Activated CD4-positive, CD25-positive, alpha-beta regulatory T cell treated with anti-CD3 and anti-CD28 coated beads, Interleukin-2, amount 50 U/mL, for 24 hours (primary cell): ENCODE measurements around the gene DEDD2.

Source experiments
- ATAC-seq, 2 donors: fragments of 150-1000 bp; cut with Tn5 transposase; one replicate each; pipeline ENCODE4 v1.10.0; 2021; ENCODE audit warnings: mild to moderate bottlenecking in 1 of 2, moderate library complexity in 1 of 2

Gene DEDD2

DNA sequence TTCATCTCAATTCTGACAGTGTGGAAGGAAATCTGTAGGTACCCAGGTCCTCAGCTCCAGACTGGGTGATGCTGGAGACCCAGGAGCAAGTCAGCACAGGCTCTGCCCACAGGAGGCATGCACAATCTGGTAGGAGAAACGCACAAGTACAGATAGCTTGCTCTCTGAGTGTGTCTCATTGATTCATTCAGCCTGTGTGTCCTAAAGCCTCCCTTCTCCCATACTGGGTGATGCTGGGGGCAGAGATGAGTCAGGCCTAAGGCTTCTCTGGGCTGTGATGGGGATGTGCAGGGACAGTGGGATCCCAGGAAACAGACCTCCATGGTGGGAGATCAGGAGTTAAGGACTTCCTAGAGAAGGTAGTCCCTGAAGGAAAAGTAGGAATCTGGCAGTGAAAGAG is 9.4 kb upstream of the DEDD2 start:
- ATAC-seq = no peak

DNA sequence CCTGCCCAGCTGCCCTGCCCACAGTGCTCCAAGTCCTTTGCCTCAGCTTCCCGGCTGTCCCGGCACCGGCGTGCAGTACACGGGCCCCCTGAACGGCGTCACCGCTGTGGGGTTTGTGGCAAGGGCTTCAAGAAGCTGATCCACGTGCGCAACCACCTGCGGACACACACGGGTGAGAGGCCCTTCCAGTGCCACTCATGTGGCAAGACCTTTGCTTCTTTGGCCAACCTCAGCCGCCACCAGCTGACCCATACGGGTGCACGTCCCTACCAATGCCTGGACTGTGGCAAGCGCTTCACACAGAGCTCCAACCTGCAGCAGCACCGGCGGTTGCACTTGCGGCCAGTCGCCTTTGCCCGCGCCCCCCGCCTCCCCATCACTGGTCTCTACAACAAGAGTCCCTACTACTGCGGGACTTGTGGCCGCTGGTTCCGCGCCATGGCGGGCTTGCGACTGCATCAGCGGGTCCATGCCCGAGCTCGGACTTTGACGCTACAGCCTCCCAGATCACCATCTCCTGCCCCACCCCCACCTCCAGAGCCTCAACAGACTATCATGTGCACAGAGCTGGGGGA is 8.3 kb upstream of the DEDD2 start:
- ATAC-seq = no peak

DNA sequence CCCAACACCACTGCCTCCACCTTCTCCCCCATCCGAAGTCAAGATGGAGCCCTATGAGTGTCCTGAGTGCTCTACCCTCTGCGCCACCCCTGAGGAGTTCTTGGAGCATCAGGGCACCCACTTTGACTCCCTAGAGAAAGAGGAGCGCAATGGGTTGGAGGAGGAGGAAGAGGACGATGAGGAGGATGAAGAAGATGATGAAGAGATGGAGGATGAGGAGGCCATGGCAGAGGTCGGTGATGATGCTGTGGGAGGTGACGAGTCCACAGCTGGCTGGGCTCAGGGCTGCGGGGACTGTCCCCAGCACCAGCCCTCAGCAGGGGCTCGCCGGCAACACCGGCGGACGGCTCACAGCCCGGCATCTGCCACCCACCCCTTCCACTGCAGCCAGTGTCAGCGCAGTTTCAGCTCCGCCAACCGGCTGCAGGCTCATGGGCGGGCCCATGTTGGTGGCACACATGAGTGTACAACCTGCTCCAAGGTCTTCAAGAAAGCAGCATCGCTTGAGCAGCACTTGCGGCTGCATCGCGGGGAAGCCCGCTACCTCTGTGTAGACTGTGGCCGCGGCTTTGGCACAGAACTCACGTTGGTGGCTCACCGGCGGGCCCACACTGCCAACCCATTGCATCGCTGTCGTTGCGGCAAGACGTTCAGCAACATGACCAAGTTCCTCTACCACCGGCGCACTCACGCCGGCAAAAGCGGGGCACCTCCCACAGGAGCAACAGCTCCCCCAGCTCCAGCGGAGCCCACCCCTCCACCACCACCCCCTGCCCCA is 7.7 kb upstream of the DEDD2 start:
- no peak for ATAC-seq

DNA sequence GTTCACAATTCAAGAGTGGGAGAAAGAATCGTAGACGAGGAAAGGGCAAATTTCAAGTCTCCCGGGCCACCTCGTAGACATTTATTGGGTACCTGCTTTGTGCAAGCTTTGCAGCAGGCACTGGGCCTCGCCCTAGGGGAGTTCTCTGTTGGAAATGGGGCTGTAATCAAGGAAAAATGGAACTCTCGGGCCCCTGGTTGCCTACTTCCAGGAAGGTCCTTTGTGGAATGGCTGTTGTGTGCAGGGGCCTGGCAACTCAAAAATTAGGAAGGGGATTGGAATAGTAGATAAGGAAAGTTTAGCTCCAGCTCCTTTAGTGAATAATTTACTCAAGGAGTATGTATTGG is 3.2 kb upstream of the DEDD2 start:
- ATAC-seq = no peak

DNA sequence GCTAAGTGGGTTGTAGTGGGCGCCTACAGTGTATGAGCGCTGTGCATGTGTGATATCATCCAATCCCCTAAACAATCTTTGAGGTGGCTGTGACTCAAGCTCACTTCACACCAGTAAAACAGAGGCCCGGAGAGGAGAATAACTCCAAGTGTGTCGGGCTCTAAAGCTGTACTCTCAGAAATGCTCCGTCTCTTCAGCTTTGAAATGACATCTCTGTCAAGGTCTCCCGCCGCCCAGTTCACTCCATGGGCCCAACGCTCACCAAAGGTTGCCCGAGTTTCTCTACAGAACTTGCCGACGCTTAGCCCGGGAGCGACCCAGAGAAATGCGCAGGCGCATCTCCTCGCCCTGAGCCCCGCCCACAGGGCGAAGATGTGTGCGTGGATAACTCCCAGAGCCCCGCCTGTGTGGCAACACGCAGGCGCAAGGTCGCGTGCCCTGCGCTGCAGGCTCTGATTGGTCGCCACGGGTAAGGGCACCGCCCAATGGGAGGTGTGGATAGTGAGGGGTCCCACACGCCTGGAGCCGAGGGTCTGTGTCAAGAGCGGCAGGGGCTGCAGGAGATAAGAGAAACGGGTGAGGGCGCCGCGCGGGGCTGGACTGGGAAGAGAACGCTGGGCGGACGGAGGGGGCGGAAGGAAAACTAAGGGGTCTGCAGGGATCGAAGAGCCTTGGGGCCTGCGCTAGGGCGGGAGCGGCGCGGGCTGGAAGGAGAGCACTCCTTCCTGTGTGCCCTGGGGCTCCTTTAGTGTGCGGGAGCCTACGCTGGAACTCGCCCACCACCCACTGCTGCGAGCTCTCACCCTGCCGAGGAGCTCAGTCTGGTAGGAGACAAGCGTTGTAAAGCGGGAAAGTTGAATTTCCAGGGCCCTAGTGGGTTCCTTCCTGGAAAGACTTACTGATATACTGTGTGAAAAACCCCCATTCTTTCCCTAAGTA is 2.6 kb upstream of the DEDD2 start, which contains the start of gene ZNF526:
TSS of gene ZNF526 (plus strand) at position 501 of the 939 bp plus-strand sequence. CDS start 4,092 bp downstream, outside the sequence.
- ATAC-seq = peak; percentile 83 to 86

DNA sequence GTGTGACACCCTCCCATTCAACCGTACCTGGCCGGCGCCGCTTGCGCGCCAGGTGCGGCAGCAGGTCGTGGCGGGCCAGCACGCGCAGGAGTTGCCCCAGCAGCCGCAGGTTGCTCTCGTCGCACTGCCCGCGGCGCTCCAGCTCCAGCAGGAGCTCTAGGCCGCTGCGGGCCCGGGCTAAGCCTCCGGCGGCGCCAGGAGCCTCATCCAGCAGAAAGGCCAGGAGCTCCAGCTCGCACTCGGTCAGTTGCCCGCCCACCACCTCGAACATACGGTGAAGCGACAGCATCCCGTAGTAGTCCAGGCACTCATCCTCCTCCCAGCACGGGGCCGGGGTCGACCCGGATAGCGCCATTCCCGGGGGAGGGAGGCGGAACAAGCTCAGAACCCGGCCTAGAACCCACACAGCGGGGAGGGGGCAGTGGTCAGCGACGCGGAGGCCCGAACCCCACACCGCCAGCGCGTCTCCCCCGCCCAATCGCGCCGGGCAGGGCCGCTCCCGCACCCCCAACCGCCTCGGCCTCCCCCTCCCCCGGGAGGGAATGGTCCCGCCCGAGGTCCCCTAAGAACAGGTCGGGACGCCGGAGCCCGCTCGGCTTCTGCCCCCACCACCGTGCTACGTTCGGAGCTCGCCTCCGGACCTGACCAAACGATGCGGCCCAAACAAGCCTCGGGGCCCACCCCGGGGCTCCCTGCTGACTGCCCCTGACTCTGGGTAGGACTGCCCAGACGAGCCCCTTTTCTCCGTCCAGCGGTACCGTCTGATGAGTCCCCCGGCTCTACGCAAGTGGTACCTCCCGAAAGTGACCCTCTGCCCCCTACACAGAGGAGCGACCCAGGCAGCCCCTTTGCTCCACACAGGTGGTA is 591 bp downstream of the DEDD2 start:
- ATAC-seq = no peak

DNA sequence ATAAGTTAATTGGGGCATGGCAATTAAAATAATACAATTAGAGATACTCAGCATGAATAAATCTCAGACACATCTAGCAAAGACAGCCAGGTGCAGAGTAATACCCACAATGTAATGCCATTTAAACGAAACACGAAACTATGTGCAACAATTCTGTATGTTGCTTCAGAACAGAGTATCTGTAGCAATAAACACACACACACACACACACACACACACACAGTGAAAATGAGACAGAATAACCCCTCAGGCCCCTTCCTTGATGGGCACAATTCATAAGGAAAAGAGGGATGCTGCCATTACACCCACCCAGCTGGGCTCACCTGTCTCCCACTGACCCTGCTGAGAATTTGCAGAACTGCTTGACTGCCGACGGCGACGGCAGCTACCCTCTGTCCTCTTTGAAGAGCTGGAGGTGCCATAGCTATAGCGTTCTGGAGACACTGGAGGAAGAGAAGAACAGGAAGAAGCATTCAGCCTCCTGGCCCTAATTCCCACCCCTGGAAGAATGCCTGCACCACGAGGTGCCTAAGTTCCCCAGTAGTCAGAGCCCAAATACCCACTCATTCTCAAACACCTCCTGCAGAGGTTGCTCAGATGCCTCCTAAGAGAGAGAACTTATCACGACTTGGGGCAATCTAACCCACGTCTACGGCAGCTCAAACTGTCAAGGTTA is 2.5 kb downstream of the DEDD2 start:
- ATAC-seq = no peak

DNA sequence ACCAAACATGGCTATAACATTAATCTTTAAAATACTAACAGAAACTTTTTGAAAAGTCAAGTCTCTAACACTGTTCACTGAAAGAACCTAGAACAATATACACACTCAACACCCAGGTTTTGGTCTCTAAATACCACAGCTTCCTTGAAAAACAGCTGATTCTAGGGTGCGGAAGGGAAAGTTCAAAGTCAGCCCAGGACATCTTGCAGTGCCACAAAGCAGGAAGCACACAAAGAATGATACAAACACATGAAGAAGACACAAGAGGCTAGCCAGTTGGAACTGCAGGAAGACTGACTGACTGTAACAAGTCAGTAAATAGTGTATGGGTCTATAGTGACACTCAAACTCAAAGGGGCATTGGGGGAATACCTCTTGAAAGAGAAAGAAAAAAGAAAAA is 4.6 kb downstream of the DEDD2 start:
- no peak for ATAC-seq

DNA sequence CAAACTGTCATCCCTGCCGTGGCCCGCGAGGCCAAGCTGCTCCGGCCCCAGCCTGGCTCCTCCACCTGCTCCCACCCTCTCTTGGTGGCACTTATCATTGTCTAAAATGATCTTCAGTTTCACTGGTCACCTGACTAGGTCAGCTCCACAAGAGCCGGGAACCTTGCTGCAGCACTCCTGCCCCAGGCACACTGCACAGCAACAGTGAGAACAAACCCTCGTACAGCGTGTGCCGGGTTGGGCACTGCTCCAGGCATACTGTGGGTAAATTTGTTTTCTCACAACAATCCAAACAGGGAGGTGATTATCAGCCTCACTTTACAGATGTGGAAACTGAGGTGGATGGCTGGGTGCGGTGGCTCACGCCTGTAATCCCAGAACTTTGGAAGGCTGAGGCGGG is 8.9 kb downstream of the DEDD2 start:
- no peak for ATAC-seq

DNA sequence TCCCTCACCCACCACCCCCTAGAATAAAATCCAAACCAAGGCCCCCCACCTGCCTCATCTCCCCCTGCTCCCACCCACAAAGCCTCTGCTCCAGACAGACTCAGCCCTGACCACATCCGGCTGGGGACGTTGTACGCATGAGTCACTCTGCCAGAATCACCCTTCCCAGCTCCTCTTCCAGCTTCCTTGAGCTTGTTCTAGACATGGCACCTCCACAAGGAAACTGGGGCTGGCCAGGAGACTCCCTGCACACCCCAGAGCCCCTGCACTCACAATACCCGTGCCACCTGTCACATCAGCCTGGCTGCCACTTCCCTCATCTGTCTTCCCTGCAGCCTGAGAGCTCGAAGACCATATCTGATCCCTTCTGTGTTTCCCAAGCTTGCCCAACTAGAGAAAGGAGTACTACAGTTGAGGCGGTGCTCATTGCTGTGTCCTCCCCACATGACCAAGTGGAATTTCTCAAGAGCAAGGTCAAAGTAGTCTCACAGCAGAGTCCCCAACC is 9.7 kb downstream of the DEDD2 start:
- ATAC-seq = peak in 1 of 2 donors; percentile 43

DNA sequence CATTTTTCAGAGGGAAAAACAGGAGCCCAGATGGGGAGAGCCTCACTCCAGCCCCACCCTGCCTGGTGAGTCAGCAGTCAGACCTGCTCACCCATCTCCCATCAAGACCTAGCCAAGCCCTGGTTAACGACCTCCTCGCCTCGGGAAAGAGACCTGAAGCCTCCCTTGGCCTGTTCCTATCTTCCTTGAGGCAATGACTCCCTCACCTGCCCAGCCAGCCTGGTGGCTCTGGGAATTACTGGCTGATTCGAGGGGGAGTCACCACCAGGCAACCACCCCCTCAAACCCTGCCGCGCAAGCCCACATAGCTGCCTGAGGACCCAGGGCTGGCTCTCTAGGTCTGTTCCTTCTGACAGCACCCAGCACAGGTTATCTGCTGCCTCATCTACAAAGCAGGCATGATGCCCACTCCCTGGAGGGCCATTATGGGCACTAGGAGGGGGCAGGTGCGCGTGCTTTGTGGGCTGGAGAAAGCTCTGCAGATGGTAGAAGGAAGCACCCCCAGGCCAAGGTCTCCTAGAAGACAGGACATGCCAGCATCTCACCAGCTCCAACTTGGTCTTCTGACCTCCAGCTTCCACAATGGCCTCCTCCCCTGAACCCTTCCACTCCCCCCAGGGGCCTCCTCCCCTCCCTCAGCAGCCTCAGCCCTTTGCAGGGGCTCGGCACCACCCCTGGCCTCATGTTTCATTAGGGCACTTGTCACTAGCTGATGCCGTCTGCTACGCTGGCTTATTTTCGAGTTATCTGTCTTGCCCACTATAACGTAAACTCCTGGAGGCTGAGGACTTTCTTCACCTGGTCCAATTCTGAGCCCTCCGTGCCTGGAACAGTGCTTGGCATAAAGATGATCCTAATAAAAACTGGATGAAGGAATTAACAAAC is 10.4 kb downstream of the DEDD2 start:
- no peak for ATAC-seq

DNA sequence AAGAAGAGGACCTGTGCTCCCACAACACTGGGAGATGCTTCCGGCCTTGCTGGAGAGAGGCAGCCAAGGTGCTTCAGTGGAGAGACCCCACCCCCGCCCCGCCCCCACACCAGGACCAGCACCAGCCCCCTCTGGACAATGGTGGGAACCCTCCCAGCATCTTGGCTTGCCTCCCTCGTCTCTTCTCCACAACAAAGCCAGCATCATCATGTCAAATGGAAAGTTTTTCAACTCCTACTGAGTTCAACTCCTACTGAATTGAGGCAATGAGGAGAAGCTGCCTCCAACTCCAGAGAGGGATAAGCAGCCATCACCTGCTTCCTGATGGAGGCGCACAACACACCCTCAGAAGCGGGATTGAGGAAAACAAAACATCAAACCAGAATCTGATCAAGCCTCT is 12.8 kb downstream of the DEDD2 start:
- no peak for ATAC-seq

DNA sequence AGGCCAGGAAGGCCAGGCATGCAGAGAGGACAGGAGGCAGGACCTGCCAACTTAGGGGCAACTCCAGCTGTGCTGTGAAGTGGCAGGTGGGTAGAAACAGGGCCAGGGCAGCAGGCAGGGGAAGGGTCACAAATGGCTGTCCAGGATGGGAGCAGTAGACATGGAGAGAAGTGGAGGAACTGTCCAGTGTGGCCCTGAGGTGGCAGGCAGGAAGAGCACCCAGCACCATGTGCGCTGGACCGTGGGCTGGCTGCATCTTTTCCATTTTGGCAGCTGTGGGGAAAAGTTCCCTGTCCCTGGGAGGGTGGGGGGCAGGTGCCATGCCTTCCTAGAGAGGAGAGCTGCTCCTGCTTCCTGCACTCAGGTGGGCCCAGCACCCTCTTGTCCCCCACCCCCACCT is 13.8 kb downstream of the DEDD2 start:
- ATAC-seq = no peak

DNA sequence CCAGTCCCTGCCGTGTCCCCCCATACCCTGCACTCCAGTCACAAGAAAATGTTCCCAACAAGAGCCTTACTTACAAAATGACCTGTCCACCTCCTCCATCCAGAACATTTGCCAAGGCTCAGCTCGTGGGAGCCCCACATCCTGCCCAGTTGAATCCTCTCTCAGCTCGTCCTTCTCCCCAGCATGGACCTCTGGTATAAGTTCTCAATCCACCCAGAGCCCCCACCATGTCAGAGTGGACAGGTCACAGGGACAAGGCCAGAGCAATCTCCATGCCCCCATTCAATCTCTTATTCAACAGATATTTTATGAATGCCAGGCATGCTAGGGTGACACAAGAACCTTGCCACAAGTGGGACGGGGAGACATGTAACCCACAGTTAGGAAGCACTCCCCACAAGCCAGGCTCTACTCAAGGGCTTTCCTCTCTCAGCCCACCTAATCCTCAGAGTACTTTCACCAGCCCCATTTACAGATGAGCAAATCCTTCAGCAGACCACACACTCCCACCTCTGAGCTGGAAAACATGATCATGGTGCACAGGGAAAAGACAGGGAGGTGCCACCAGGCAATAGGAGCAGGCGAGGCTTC is 15.1 kb downstream of the DEDD2 start:
- ATAC-seq = no peak

DNA sequence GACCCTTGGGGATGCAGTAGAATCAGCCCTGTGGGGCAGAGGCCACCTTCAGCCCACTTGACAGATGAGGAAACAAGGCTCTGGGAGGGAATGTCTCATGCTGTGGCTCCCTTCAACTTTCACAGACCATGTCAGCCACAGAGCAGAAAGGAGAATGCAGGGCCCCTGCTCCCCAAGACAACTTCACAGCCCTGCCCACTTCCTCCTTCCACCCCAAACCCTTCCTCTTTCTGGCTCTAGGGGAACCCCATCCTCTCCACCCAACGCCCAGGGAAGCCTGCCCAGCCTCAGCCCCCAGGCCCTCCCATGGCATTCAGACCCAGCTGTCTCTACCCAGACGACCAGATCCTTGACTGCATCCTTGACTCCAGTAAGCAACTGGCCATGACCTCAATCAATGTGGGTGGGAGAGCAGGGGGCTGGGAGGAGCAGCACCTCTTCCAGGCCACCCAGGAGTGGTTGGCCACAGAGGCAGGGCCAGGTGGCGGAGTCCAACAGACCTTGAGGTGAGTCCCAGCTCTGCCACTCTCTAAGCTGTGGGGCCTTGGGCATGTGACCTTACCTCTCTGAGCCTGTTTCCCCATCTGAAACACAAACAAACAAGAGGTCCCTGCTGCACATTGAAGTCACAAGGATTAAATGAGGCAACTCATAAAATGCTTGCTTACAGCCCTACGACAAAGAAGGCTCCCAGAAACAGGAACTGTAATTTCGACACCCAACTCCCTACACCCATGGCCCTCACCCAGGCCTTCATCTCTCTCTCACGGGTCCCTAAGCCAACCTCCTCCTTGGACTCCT is 15.8 kb downstream of the DEDD2 start:
- ATAC-seq = peak; percentile 44 to 53

DNA sequence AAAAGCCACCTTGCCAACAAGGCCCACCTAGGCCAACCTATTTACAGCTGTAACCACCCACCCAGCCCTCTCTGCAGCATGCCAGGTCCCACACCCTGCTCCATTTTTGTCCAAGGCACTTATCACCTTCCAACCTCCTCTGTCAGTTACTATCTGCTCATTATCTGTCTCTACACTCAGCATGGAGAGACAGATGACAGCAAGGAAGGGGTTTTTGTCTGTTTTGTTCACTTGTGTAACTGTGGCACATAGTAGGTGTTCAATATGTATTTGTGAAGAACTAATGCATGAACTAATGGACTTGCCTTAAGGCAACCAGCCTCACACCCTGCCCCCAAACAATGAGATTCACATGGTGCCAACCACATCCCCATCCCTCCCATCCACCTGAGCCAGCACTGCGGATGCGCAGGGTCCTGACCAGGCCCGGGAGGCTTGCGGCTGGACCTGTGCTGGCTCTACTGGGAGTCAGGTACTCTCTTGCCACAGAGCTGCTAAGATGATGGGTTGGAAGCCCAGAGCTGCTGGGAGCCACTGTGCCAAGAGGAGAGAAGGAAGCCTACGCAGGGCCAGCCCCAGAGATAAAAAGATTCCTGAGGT is 17.3 kb downstream of the DEDD2 start:
- ATAC-seq = no peak

DNA sequence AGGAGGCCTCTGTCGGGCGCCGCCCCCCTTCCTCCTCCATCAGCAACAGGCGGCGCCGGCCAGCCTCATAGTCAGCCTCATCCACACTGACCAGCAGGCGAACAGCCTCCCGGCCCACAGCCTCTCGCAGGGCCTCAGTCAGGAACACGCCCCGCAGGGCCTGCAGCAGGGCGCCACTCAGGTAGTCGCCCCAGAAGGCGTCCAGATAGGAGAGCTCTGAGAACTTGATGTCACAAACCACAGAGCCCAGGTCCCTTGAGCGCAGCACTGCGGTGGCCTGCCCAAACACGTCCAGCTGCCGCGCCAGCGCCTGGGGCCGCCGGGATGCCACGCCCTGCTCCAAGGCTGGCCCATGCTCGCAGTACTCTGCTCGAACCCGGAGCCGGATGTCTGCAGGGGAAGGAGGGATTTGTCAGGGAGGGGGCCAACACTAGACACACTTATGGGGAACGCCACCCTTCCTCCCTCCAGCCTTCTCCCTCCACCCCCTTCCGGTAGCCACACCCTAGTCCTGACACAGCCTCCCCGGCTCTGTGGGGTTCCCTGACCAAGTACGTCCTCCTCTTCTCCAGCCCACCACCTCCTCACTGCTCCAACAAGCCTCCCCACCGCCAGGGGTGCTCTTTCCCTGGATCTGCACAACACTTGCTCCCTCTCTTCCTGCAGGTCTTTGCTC is 17.9 kb downstream of the DEDD2 start:
- peak; percentile 49 to 53 for ATAC-seq
